ENCODE data around the gene HSD3B7. TPM values are rescaled to one million over a fixed set of nuclear protein-coding genes. Genes with fewer than 3 reads are reported as not detected.

The HSD3B7 gene
- total RNA-seq, 4 donors from 2014 or later = 13.2 to 20.8 (median 16.0) TPM

DNA sequence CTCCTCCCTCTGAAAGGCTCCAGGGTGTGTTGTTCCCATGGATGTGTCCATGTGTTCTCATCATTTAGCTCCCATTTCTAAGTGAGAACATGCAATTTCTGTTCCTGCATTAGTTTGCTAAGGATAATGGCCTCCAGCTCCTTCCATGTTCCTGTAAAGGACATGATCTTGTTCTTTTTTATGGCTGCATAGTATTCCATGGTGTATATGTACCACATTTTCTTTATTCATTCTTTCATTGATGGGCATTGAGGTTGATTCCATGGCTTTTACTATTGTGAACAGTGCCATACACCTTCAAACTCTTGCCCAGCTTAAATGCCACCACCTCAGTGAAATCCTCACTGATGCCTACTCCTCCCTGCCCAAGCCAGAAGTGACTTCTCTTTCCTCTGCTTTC lies 40.7 kb upstream of the HSD3B7 start:
- no peak for DNase-seq (ENCODE audit: low spot score in 2 of 2)
- Histone ChIP-seq H3K27me3 (no peaks in the 10 kb centered on the region), H3K4me3 (no peak overlapping the region), H3K4me1 (peaks cover 27% of the 10 kb centered on the region), H3K9me3 (no peaks in the 10 kb centered on the region), H3K36me3 (peaks cover 24% of the 10 kb centered on the region), H3K27ac (no peak overlapping the region)
- TF ChIP-seq POLR2AphosphoS5 (IDR thresholded peaks at IDR 0.05) (no peak), EP300 (IDR thresholded peaks at IDR 0.05) (no peak), POLR2A (IDR thresholded peaks at IDR 0.05) (no peak)
- TF ChIP-seq, protein P1, sequence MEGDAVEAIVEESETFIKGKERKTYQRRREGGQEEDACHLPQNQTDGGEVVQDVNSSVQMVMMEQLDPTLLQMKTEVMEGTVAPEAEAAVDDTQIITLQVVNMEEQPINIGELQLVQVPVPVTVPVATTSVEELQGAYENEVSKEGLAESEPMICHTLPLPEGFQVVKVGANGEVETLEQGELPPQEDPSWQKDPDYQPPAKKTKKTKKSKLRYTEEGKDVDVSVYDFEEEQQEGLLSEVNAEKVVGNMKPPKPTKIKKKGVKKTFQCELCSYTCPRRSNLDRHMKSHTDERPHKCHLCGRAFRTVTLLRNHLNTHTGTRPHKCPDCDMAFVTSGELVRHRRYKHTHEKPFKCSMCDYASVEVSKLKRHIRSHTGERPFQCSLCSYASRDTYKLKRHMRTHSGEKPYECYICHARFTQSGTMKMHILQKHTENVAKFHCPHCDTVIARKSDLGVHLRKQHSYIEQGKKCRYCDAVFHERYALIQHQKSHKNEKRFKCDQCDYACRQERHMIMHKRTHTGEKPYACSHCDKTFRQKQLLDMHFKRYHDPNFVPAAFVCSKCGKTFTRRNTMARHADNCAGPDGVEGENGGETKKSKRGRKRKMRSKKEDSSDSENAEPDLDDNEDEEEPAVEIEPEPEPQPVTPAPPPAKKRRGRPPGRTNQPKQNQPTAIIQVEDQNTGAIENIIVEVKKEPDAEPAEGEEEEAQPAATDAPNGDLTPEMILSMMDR (IDR thresholded peaks at IDR 0.05) = no peak

DNA sequence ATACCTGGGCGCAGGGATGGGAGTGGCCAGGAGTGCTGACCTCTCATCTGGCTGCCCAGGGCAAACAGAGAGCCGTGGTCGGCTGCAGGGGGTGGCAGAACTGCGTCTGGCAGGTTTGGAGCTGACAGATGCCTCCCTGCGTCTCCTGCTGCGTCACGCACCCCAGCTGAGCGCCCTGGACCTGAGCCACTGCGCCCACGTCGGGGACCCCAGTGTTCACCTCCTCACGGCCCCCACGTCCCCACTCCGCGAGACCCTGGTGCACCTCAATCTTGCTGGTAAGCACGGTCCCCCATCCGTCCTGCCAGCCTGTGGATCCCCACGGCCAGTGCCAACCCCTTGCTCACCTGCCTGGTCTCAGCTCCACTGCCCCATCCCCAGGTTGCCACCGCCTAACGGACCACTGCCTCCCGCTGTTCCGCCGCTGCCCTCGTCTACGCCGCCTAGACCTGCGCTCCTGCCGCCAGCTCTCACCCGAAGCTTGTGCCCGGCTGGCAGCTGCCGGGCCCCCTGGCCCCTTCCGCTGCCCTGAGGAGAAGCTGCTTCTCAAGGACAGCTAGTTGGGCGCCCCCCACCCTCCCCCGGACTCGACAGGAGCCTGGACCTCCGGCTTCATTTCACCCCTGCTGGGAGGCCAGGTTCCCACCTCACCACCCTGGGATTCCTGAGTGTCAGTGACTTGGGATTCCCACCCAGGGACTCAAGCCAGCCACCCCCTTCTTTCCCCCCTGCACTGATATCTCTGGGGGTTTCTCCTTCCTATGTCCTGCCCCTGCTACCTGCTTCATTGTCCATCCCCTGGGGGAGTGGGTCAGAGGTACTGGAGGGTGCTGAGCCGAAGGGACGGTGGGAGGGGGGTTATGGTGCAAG lies 38.1 kb upstream of the HSD3B7 start:
- Histone ChIP-seq H3K4me3 (no peak overlapping the region), H3K27me3 (no peaks in the 10 kb centered on the region), H3K27ac (no peak overlapping the region), H3K9me3 (no peaks in the 10 kb centered on the region), H3K36me3 (peaks cover 24% of the 10 kb centered on the region), H3K4me1 (peaks cover 45% of the 10 kb centered on the region)
- TF ChIP-seq POLR2AphosphoS5 (IDR thresholded peaks at IDR 0.05) (no peak), EP300 (IDR thresholded peaks at IDR 0.05) (no peak), POLR2A (IDR thresholded peaks at IDR 0.05) (no peak)
- TF ChIP-seq, protein P1 (IDR thresholded peaks at IDR 0.05) = no peak
- 88% methylated on average over 33 of the region's 38 CpGs for WGBS
- no peak for DNase-seq (ENCODE audit: low spot score in 2 of 2)

DNA sequence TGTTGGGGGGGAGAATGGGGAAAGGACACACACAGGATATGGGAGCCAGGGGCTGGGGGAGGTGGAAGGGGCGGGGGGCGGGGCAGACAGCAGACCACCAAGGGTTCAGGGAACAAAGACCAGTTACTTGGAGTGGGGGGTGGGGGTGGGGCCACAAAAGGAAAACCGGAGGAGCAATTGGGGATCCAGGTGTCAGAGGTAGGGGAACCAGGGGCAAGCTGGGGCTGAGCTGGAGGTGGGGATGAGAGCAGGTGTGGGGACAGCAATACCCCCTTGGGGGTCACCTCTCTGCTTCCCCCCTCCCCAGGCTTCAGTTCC lies 37.5 kb upstream of the HSD3B7 start:
- no peaks in the 10 kb centered on the region for H3K27me3 ChIP-seq
- peak overlapping the region; percentile 93 for H3K4me3 ChIP-seq
- peaks cover 24% of the 10 kb centered on the region for H3K36me3 ChIP-seq
- peaks cover 42% of the 10 kb centered on the region for H3K4me1 ChIP-seq
- DNase-seq (ENCODE audit: low spot score in 2 of 2) = no peak
- H3K9me3 ChIP-seq = no peaks in the 10 kb centered on the region
- TF ChIP-seq POLR2AphosphoS5 (IDR thresholded peaks at IDR 0.05) (no peak), EP300 (IDR thresholded peaks at IDR 0.05) (no peak)
- TF ChIP-seq, protein P1 (IDR thresholded peaks at IDR 0.05) = no peak
- WGBS = 68% methylated on average over 3 of the region's 3 CpGs
- H3K27ac ChIP-seq = peak overlapping the region; percentile 93

DNA sequence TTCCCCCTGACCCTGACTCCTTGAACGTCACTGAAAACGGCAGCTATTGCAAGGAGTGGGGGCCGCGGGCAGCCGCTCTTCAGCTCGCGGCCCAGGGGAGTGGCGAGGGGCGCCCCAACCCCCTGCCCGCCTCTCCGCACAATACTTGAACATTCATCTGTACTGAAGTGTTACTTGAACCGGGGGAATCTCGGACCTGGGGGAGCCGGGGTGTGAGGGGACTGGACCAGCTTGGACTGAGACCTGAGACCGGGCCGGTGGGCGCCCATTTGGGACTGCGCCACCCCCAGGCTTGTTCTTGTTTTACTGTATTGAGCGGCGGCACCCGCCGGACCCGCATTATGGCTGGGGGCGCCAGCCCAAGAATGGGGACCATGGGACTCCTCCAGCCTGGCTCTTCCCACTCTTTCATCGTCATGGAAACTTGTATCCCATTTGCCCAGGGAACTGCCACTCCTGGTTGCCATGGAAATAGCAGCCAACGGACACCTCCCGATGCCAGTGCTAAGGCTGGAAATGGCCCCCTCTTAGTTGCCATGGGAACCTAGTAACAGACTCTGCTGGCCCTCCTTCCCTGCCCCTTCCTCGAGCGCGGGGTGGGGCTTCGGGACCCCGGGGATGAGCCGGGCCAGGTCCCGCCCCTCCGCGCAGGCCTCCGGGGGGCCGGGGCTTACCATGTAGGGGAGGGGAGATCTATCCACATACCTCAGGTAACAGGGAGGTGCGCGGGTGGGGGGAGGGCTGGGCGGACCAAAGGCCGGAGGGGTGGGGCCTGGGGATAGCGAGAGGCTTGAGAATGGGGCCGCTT lies 36.9 kb upstream of the HSD3B7 start:
- peak overlapping the region; percentile 93 for H3K27ac ChIP-seq
- peak in 1 of 2 donors; percentile 94 for DNase-seq (ENCODE audit: low spot score in 2 of 2)

More for the DNA sequence above, 36.9 kb upstream of the HSD3B7 start:
- H3K4me3 ChIP-seq = peak overlapping the region; percentile 93
- no peaks in the 10 kb centered on the region for H3K9me3 ChIP-seq
- peaks cover 20% of the 10 kb centered on the region for H3K36me3 ChIP-seq
- H3K27me3 ChIP-seq = no peaks in the 10 kb centered on the region
- WGBS = 43% methylated on average over 27 of the region's 44 CpGs
- TF ChIP-seq POLR2AphosphoS5 (IDR thresholded peaks at IDR 0.05) (no peak), EP300 (IDR thresholded peaks at IDR 0.05) (no peak), POLR2A (IDR thresholded peaks at IDR 0.05) (no peak)
- TF ChIP-seq, protein P1 (IDR thresholded peaks at IDR 0.05) = no peak
- H3K4me1 ChIP-seq = peaks cover 42% of the 10 kb centered on the region

All from suprapubic skin (tissue), 4 donors.